ENCODE results near the gene SHROOM3. TPM values are rescaled to one million over a fixed set of nuclear protein-coding genes. Genes with fewer than 3 reads are reported as not detected.
A peak's percentile ranks its signal among the peaks of the same experiment; 100 is the strongest.

Gene SHROOM3
- total and polyA plus RNA-seq, 4 donors: 4.7 to 25.8 (median 8.7) TPM

- no peak for DNase-seq (ENCODE audit: low spot score)
- Histone ChIP-seq H3K27ac (ENCODE audit: low read depth in 1 of 2, low read length in 2 of 2) (peak overlapping the region in 1 of 2 donors; percentile 67), H3K27me3 (ENCODE audit: control insufficient read depth in 4 of 4, insufficient read depth in 4 of 4, low read length in 3 of 4) (no peaks in the 10 kb centered on the region), H3K4me3 (ENCODE audit: low read depth in 1 of 3, low read length in 3 of 3) (no peak overlapping the region), H3K4me1 (ENCODE audit: control insufficient read depth in 4 of 4, insufficient read depth in 4 of 4, low read length in 3 of 4) (peaks cover 0 to 43% (median 28%) of the 10 kb centered on the region in 4 donors), H3K9me3 (ENCODE audit: control insufficient read depth in 4 of 4, low read length in 3 of 4) (no peaks in the 10 kb centered on the region), H3K9ac (ENCODE audit: low read depth in 1 of 2, low read length in 2 of 2) (no peak overlapping the region), H3K36me3 (ENCODE audit: control insufficient read depth in 4 of 4, insufficient read depth in 3 of 4, low read depth in 1 of 4, low read length in 3 of 4) (no peaks in the 10 kb centered on the region)
- no peak for TF ChIP-seq RAD21 (IDR thresholded peaks at IDR 0.05)
- TF ChIP-seq, protein P1, sequence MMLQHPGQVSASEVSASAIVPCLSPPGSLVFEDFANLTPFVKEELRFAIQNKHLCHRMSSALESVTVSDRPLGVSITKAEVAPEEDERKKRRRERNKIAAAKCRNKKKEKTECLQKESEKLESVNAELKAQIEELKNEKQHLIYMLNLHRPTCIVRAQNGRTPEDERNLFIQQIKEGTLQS (IDR thresholded peaks at IDR 0.05): no peak
- WGBS: 93% methylated on average over 3 of the region's 3 CpGs
These were observed 49.6 kb downstream of the SHROOM3 start for GRCh38 chr4:76484654-76485053.

- Histone ChIP-seq H3K4me3 (ENCODE audit: low read depth in 1 of 3, low read length in 3 of 3) (no peak overlapping the region), H3K27ac (ENCODE audit: low read depth in 1 of 2, low read length in 2 of 2) (no peak overlapping the region), H3K9me3 (ENCODE audit: control insufficient read depth in 4 of 4, low read length in 3 of 4) (no peaks in the 10 kb centered on the region), H3K27me3 (ENCODE audit: control insufficient read depth in 4 of 4, insufficient read depth in 4 of 4, low read length in 3 of 4) (no peaks in the 10 kb centered on the region), H3K36me3 (ENCODE audit: control insufficient read depth in 4 of 4, insufficient read depth in 3 of 4, low read depth in 1 of 4, low read length in 3 of 4) (no peaks in the 10 kb centered on the region), H3K9ac (ENCODE audit: low read depth in 1 of 2, low read length in 2 of 2) (no peak overlapping the region), H3K4me1 (ENCODE audit: control insufficient read depth in 4 of 4, insufficient read depth in 4 of 4, low read length in 3 of 4) (peaks cover 0 to 46% (median 28%) of the 10 kb centered on the region in 4 donors)
- TF ChIP-seq FOXA2 (IDR thresholded peaks at IDR 0.05) (no peak), YY1 (IDR thresholded peaks at IDR 0.05) (no peak), TAF1 (conservative IDR thresholded peaks at IDR 0.05) (no peak), NR2F2 (IDR thresholded peaks at IDR 0.05) (no peak), EGR1 (IDR thresholded peaks at IDR 0.05; ENCODE audit: low read depth in 2 of 2) (no peak), HNF4G (IDR thresholded peaks at IDR 0.05) (no peak), MAX (IDR thresholded peaks at IDR 0.05) (no peak), RAD21 (IDR thresholded peaks at IDR 0.05) (no peak)
- TF ChIP-seq, protein P2, sequence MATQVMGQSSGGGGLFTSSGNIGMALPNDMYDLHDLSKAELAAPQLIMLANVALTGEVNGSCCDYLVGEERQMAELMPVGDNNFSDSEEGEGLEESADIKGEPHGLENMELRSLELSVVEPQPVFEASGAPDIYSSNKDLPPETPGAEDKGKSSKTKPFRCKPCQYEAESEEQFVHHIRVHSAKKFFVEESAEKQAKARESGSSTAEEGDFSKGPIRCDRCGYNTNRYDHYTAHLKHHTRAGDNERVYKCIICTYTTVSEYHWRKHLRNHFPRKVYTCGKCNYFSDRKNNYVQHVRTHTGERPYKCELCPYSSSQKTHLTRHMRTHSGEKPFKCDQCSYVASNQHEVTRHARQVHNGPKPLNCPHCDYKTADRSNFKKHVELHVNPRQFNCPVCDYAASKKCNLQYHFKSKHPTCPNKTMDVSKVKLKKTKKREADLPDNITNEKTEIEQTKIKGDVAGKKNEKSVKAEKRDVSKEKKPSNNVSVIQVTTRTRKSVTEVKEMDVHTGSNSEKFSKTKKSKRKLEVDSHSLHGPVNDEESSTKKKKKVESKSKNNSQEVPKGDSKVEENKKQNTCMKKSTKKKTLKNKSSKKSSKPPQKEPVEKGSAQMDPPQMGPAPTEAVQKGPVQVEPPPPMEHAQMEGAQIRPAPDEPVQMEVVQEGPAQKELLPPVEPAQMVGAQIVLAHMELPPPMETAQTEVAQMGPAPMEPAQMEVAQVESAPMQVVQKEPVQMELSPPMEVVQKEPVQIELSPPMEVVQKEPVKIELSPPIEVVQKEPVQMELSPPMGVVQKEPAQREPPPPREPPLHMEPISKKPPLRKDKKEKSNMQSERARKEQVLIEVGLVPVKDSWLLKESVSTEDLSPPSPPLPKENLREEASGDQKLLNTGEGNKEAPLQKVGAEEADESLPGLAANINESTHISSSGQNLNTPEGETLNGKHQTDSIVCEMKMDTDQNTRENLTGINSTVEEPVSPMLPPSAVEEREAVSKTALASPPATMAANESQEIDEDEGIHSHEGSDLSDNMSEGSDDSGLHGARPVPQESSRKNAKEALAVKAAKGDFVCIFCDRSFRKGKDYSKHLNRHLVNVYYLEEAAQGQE (IDR thresholded peaks at IDR 0.05): no peak
- no peak for DNase-seq (ENCODE audit: low spot score)
- 63% methylated on average over 3 of the region's 3 CpGs for WGBS
These were observed 50.4 kb downstream of the SHROOM3 start for GRCh38 chr4:76485450-76485849.

- peaks cover 0 to 46% (median 30%) of the 10 kb centered on the region in 4 donors for H3K4me1 ChIP-seq (ENCODE audit: control insufficient read depth in 4 of 4, insufficient read depth in 4 of 4, low read length in 3 of 4)
- no peak overlapping the region for H3K9ac ChIP-seq (ENCODE audit: low read depth in 1 of 2, low read length in 2 of 2)
- peak overlapping the region; percentile 79 to 80 for H3K27ac ChIP-seq (ENCODE audit: low read depth in 1 of 2, low read length in 2 of 2)
- WGBS: 27% methylated on average over 3 of the region's 3 CpGs
- no peaks in the 10 kb centered on the region for H3K36me3 ChIP-seq (ENCODE audit: control insufficient read depth in 4 of 4, insufficient read depth in 3 of 4, low read depth in 1 of 4, low read length in 3 of 4)
- H3K4me3 ChIP-seq (ENCODE audit: low read depth in 1 of 3, low read length in 3 of 3): peak overlapping the region in 2 of 3 donors; percentile 5
- no peak for DNase-seq (ENCODE audit: low spot score)
- H3K27me3 ChIP-seq (ENCODE audit: control insufficient read depth in 4 of 4, insufficient read depth in 4 of 4, low read length in 3 of 4): no peaks in the 10 kb centered on the region
- H3K9me3 ChIP-seq (ENCODE audit: control insufficient read depth in 4 of 4, low read length in 3 of 4): no peaks in the 10 kb centered on the region
- TF ChIP-seq NR2F2 (IDR thresholded peaks at IDR 0.05) (no peak), EGR1 (IDR thresholded peaks at IDR 0.05; ENCODE audit: low read depth in 2 of 2) (peak in 1 of 2 donors; percentile 24), GABPA (IDR thresholded peaks at IDR 0.05 in 1 of 2, conservative IDR thresholded peaks at IDR 0.05 in 1 of 2) (no peak), FOXA1 (IDR thresholded peaks at IDR 0.05) (no peak), SP1 (IDR thresholded peaks at IDR 0.05) (peak; percentile 83), MAX (IDR thresholded peaks at IDR 0.05) (peak; percentile 44), JUND (IDR thresholded peaks at IDR 0.05) (peak in 1 of 2 donors; percentile 56), HNF4A (conservative IDR thresholded peaks at IDR 0.05) (peak; percentile 80 to 84), ZBTB33 (IDR thresholded peaks at IDR 0.05) (peak; percentile 20), RXRA (IDR thresholded peaks at IDR 0.05) (peak; percentile 50 to 57), HNF4G (IDR thresholded peaks at IDR 0.05) (peak; percentile 5)
- TF ChIP-seq, protein P2 (IDR thresholded peaks at IDR 0.05): peak; percentile 27
These were observed 51.7 kb downstream of the SHROOM3 start for GRCh38 chr4:76486588-76487276.

All from liver (tissue), 9 donors.